Tongue (tissue), 2 donors: ENCODE results near the gene SCLT1. TPM values are rescaled to one million over a fixed set of nuclear protein-coding genes. Genes with fewer than 3 reads are reported as not detected.

Experiments
- DNase-seq: peaks from one replicate; pipeline ENCODE4 v3.0.0-alpha.2; 2015
- total RNA-seq: library from RNA; depleted of rRNA; stranded (reverse); fragments of >200 nt; gene quantifications from one replicate; pipeline ENCODE4 v1.2.3, GENCODE V29; 2014

The SCLT1 gene
- total RNA-seq, 1 donor from 2014 or later = 25.8 TPM

DNA sequence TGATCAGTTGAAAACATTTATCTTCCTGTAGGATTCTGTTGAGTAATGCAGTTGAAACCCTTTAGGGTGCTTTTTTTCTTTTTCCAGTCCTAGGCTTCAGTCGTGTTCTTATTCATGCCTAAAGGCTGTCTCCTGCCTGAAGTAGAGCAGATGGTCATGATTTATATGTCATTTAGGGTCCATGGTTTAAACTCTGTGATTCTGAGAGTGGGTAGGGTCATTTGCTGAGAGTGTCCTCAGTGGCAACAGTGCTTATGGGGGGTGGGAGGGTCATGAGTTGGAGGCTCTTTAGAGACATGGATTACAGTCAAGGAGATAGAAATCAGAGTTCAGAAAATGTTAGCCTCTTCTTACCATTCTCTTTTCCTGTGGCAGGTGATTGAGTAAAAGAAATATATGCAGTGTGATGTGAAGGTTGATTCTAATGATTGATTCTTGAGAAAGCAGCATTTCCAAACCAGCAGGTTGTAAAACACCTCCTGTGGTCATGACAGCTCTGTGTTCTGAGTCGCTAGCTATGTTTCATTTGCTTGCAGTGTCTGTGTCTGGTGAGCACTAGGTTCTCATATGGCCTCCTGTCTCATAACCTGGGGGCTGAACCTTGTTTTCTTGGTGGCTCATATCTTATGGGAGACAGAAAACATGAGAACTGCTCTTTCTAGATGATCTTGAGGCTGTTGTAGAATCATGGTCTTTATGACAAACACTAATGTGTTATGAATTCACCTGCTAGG, 223.4 kb downstream of the SCLT1 start:
- DNase-seq = no peak

DNA sequence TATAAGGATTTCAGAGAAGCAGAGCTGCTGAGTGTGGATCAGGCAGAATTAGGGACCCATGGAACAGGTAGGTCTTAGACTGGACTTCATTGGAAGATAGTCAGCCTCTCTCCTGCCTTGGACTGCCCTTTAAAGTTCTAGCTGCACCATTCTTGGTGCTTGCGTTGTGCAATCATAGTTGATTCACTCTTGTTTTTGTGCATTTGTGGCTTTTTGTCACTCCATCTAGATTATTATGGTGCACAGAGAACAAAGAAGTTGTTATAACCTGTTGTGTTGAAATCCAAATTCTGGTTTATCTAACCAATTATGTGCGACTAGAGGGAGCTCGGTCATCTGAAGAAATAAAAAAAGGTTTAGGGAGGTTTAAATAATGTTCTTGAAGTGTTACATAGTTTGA, 224.6 kb downstream of the SCLT1 start:
- DNase-seq = no peak

DNA sequence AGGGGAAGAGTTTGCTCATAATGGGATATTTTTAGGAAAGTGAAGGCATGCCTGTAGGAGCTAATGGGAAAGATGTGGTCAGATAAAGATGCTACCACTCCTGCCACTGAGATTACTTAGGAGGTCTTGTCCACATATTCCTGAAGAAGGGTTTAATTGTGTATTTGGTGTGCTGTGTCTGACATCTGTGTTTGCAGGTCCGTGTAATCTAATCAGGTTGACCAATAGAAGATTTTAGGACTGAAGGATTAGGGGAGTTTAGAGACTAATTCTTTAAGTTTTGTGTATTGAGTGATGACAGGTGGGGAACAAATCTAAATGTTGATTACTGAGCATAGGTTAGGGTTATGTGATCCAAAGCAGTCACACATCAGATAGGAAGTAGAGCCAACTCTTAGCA, 226.6 kb downstream of the SCLT1 start:
- DNase-seq = no peak

DNA sequence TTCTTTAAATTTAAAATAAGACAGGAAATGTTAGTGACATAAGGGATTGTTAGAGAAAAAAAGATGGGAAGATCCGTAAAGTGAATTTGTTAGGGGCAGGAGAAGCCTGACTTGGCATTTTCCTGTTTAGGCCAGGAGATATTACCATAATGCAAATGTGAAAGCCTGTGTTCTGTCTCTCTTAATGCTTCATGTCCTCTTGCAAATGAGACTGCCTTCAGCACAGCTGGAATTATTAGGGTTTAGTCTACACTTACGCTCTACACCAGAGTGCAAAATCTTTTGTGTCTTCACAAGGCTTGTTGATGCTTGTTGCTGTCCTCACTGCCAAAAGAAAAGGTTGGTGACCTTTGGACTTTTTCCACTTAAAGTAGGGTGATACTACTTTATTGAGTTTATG, 227.1 kb downstream of the SCLT1 start:
- DNase-seq = no peak

DNA sequence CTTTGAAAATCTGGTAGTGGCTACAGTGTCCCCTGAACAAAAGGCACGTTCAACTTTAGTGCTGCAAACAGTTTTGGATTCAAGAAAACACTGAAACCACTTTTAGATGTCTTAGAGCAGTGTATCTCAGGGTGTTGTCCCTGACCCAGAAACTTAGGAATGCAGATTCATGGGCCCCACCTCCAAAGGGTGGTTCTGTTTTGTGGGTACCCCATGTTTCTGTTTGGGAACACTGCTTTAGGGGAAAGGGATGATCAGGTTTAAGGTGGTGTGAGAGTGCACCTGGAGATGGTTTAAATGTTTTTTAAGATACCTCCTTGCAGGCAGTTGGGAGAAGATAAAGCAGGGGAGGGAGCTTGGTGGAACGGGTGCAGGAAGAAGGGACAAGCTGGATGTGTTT, 228.2 kb downstream of the SCLT1 start:
- DNase-seq = no peak

DNA sequence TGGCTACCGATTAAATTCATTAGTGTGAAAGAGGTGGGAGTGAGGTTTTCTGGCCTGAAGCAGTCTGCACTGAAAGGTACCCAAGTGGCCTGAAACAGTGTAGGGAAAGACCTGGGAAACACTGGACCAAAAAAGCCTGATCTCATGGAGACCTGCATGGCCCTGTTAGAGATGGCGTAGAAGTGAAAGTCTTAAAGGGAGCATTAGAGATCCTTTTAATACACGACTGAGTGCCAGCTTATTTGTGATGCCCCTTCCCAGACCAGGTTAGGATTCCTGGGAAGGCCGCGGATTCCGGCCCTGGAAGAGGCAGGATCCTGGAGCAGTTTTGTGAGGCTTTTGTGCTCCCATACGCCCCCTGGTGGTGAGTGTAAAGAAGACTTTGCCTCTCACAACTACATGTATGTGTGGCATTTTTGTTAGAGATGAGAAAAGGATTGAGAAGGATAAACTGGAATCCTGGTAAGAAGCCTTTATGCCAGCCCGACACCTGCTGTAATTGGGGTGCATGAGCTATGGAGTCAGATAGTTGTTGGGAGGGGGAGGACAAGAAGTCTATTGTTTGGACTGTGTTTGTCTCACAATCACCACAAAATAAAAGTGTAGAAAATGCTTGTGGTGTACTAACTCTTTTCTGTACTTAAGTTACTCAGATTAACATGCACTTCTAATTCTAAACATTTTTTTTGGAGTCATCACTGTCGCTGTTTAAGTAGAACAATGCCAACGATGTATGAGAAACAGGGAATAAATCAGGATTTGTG, 229.8 kb downstream of the SCLT1 start:
- DNase-seq = peak; percentile 95

DNA sequence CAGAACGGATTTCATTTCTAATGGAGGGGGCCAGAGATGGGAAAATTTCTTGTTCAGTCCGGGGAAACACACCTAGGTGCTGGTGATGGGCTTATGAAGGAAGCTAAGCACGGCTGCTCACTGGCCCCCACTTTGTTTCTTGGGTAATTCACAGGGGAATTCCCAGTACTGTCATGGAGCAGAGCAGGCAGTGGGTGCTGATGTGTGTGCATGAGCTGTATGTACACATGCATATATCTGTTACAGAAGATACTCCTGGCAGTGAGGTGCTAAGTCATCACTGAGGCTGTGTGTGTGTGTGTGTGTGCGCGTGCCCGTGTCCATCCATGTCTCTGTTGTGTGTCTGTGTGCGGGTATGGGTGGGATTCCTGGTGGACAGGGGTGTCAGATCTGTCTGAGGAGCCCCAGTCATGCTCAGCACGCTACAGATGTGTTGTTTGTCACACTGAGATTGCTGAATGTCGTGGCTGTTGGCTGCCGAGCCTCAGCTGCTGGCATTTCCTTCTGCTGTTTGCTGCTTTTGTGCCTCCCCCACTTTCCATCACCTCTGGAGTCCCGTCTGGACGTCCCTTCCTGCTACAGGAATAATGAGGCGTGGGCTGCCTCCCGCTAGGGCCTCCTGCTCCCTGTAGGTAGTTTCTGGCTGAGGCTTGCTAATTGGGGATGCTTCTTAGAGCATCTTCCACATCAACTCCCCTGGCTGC, 230.6 kb downstream of the SCLT1 start:
- no peak for DNase-seq

DNA sequence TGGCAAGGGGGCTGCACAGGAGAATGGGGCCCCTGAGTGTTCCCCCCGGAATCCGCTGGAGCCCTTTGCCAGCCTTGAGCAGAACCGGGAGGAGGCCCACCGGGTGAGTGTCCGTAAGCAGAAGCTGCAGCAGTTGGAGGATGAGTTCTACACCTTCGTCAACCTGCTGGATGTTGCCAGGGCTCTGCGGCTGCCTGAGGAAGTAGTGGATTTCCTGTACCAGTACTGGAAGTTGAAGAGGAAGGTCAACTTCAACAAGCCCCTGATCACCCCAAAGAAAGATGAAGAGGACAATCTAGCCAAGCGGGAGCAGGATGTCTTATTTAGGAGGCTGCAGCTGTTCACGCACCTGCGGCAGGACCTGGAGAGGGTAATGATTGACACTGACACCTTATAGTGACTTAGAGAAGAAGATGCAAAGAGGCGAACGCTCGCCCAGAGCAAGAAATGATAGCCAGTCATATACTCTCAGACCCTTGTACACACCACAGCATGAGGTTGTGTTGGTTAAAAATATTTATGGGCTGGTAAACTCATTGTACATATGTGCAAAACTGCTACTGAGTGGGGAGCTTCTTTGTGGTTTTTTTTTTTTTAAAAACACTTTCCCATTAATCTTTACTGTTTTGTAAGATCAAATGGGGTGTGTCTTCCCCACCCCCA, 231.4 kb downstream of the SCLT1 start:
- no peak for DNase-seq

DNA sequence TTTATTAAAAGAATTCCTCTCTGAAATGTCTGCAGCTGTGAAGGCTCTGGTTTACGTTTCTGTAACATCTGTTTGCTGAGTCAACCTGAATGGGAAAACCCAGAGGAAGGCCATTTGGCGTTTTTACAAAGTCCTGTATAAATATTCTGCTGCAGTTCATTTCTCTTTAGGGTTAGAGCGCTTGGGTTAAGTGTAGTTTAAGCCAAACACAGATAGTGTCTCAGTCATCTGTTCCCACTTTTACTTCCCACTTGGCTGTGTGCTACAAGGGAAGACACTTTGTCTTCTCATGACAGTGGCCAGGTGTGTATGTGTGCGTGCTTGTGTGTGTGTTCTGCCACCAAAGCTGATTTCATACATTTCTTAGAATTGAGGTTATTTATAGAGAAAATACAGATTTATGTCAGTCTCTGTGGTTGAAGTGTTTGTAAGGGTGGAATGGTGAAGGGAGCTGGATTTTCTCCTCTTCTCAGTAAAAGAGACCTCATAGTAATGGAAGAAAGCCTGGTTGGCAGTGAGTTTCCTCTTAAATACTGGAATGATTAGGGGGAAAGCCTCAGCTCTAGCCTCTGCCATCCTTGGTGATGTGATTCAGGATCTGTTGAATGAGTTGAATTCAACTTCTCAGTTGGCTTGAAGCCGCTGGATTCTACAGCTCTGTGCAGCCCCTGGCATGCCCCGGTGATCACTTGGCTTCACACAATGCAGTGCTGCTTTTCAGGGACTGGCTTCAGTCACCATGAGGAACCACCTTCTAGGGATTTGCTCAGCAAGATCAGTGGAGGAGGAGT, 233.3 kb downstream of the SCLT1 start:
- peak; percentile 82 for DNase-seq

DNA sequence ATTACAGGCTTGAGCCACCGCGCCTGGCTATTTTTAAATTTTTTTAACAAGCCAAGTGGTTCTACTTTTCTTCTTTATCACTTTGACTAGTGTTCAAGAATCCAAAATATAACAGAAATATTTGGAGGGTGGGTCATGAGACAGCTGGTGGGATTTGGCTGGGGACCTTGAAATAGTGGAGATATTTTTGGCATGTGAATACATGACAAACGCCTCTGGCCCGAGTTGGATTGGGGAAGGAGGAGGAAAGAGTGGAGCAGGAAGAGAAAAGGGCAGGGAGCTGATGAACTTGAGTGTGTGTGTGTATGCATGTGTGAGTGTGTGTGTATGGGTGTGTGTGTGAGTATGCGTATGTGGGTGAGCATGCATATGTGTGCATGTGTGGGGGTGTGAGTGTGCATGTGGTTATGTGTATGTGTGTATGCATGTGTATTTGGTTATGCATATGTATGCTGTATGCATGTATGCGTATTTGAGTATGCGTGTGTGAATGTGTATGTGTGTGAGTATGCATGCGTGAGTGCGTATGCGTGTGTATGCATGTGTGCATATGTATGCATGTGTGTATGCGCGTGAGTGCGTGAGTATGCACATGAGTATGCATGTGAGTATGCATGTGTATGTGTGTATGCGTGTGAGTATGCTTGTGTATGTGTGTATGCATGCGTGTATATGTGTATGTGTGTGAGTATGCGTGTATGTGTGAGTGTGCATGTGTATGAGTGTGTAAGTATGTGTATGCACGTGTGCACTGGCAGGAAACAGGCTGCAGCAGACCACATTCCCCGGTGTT, 234.3 kb downstream of the SCLT1 start:
- DNase-seq = peak; percentile 82

DNA sequence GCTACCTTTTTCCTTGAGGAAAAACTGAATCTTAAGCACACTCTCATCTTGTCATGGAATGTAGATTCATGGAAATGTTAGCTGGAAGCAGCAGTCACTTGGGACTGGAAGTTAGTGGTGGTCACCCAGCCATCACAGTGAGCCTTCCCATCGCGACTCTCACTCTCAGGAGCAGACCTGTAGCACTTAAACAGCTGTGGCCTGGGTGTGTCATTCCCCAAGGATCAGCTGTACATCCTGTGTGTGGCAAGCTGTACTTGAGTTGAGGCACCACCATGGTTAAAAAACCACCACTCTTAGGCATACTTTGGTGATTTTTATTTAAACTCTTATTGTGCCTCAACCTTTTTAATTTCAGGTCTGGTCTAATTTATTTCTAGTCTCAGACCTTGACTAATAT, 237.1 kb downstream of the SCLT1 start:
- no peak for DNase-seq

DNA sequence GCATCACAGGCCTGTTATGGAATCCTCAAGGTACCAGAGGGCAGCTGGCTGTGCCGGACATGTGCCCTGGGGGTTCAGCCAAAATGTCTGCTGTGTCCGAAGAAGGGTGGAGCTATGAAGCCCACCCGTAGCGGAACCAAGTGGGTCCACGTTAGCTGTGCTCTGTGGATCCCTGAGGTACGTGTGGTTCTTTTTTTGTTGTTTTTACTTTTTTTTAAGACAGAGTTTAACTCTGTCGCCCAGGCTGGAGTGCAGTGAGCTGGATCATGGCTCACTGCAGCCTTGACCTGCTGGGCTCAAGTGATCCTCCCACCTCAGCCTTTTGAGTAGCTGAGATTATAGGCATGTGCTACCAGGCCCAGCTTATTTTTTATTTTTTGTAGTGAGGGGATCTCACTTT, 237.7 kb downstream of the SCLT1 start:
- DNase-seq = no peak

DNA sequence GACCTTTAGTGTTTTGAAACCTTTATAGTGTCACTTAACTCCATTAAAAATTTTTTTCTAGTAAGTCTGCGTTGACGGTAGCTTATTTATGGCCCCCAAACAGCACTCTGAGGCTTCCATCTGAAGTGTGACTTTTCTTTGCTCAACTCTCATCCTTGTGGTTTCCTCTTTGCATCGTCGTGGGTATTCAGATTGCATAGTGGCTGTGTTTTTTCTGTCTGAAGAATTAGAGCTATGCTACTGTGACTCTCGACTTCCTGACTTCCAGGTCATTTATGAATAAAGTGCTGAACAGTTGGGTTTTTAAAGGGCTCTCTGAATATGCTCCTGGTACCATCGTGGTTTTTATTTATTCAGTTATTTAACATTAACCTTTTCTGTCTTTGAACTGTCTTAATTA, 238.9 kb downstream of the SCLT1 start:
- no peak for DNase-seq

DNA sequence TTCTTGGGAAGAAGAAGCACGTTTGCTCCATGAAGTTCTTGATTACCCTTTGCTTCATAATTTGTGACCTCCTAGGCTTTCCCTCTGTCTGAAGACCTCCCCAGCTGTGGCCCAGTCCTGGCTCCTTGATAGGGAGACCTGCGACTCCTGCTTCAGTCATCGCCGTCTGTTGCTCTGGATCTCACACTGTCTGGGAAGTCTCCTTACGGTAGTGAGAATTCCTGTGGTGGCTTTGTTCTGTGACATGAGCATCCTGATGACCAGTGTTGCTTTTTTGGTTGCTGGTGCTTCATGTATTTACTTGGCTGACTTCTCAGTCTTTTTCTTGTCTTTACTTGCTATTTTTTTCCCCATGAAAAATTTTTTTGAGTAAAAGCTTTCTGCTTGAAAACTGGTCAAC, 239.6 kb downstream of the SCLT1 start:
- DNase-seq = no peak

DNA sequence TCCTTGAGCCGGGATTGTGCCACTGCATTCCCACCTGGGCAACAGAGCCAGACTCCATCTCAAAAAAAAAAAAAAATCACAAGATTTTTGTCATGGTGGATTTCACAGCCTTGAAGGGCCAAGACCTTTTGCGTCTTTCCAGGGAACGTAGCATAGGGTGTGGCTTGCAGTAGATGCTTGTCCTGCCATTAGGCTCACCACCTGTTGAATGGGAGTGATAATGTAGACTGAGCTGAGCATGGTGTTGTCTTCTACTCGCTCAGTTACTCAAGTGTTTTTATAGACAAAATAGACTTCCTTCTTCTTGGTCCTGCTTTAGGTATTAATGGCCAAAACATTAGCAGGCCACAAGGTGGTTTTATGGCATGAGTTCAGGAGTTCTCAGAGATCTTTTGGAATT, 243.1 kb downstream of the SCLT1 start:
- no peak for DNase-seq

DNA sequence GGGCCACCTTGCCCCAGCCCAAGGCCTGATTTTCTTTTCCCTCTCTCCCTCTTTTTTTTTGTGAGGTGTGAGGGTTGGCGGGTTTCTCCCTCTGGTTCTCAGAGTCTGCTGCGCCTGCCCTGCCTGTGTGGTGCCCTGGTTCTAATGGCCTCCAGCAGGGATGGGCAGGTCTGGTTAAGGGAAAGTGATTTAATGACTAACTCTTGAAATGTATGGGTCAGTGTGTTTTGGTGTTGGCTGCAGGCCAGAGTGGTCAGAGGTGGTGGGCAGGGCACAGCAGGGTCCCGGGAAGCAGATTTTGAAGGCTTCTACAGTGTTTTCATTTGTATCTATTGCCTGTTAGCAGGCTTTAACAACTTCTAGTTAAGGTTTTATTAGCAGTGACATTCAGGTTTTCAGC, 244.9 kb downstream of the SCLT1 start:
- DNase-seq = no peak

DNA sequence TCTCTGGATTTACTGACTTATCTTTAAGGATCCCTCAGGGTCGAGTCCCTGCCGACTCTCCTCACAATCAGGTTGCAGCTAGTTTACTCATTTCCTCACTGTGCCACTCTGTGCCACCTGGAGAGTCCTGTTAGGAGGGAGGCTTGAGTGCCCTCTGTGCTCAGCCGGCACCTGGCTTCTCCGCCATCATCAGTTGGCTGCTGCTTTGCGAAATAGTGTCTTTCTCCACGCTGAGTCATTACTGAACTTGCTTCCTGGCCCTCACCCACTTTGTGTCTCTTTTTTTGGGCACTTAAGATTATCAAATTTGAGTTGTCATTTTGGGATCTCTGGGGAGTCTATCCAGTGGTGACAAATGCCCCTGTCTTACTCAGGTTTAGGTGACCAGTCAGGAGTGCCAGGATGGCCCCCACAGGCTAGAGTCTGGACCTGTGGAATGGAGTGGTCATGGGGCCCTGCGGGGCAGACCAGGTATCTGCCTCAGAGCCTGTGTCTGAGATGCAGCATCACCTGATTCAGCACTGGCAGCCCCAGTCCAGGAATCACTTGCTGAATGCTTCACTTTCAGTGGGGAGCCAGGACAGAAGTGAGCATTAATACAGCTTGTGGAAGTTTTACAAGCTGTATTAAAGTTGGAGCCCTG, 246.1 kb downstream of the SCLT1 start:
- DNase-seq = no peak

DNA sequence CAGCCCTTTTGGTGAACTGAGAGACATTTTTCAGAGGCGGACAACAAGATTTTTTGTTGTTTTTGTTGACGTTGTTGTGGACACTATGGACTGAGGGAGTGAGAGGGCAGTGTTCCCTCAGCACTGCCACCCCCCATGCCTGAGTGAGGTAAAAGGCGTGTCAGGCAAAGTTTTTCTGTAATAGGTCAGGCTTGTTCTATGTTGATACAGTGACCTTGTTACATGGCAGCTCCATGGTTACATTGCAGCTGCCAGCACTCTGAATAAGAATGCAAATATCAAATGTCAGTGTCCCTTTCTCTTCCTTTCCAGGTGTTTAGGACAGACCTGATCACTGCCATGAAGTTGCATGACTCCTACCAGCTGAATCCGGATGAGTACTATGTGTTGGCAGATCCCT, 247.3 kb downstream of the SCLT1 start:
- no peak for DNase-seq

DNA sequence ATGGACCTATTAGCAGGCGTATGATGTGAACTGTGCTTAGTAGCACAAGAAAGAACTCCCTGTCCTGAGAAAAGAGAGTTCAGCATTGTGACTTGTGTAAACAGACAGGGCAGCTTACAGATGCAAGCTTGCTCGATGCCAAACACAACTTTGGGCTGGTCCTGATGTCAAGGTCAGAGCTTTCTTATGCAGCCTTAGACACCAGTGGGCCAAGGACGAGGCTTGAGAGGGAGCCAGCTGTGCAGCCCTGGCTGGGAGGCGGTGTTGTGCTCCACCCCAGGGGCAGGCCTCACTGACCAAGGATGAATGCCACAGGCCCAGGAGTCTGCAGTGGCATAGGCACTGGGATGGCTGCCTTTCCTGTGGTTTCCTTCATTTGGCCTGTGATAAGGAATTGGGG, 248.4 kb downstream of the SCLT1 start:
- DNase-seq = no peak

DNA sequence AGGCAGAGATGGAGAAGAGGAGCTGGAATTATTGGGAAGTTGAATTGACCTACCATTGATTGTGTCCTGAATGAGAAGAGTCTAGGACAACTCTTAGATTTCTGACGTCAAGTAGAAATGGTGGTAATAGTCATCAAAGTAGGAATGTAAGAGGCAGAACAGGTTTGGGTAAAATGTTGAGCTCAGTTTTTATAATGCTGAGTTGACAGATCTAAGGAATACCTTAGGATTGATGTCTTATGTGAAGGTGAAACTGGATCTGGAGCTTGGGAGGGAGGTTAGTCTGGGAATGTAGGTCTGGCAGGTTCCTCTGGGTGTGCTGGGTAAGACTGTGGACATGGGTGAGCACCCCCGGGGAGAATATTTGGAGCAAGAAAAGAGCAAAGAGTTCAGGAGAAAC, 251.9 kb downstream of the SCLT1 start:
- DNase-seq = no peak
